Glomerular endothelial cell (primary cell): Measurements from ENCODE around the gene PRPSAP2. TPM values are rescaled to one million over a fixed set of nuclear protein-coding genes. Genes with fewer than 3 reads are reported as not detected.
A peak's percentile ranks its signal among the peaks of the same experiment; 100 is the strongest.
"Not testable (repeated sequence)": the region's sequence is repeated elsewhere in the genome, so short reads cannot be mapped to it uniquely, and the experiment has no call there.

ENCODE experiments used
- DNase-seq: peaks from one replicate; pipeline ENCODE4 v3.0.0-alpha.2; 2011; ENCODE audit warnings: low read depth, low spot score; ENCODE audit errors: extremely low read depth
- total RNA-seq: library from RNA; depleted of rRNA; stranded (reverse); fragments of >200 nt; gene quantifications from 2 replicates; pipeline ENCODE4 v1.2.3, GENCODE V29; 2015

The PRPSAP2 gene, protein sequence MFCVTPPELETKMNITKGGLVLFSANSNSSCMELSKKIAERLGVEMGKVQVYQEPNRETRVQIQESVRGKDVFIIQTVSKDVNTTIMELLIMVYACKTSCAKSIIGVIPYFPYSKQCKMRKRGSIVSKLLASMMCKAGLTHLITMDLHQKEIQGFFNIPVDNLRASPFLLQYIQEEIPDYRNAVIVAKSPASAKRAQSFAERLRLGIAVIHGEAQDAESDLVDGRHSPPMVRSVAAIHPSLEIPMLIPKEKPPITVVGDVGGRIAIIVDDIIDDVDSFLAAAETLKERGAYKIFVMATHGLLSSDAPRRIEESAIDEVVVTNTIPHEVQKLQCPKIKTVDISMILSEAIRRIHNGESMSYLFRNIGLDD
- total RNA-seq, result 23.9 and 30.6 TPM in 2 replicates

DNA sequence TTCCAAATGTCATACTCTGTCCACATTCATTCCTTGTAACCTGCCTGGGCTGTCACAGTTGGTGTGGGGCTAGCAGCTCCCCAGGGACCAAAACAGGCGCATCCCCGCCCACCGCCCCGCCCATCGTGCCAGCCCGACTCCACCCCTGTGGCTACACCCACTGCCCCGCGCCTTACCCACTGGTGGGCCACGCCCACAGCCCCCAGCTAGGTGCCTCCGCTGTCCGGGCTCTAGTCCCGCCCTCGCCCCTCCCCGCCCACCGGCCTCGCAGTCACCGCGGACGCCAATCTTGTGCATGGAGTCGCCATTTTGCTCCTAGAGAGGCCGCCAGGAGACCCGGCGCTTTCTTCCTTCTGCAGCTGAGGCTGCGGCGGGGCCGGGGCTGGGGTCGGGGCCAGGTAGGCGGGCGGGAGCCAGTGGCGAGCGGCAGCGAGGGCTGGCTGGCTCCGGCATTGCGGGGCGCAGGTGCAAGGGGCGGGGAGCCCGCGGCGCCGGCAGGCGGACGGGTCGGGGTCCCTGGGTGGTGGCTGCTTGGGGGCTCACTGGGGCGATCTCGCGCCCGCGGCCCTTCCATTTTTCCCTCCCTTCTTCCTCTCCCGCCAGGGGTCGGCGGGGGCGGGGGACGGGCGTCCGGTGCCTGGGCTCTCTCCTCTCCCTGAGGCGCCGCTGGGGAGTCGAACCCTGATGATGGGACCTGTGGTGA is at the start of gene PRPSAP2:
TSS of gene PRPSAP2 (plus strand) at position 268 of the 703 bp plus-strand sequence. CDS start 7,703 bp downstream, outside the sequence.
- peak; percentile 41 for DNase-seq

DNA sequence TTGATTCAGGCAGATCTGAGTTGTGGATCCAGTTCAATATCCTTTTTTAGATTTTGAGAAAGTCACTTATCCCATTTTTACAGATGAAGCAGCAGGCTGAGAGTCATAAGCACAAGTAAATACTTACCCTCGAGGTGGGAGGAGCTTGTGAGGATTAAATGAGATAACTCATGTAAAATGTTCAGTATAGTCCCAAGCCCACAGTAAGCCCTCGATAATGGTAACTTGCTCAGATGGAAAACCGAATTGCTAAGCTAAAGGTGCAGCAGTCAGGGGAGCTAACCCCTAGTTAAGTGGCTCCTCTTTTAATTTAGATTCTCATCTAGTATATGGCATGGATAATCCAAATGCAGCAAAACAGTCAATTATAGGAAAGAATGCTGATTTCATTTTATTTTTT is 42.0 kb upstream of the PRPSAP2 start:
- not testable (repeated sequence) for DNase-seq

DNA sequence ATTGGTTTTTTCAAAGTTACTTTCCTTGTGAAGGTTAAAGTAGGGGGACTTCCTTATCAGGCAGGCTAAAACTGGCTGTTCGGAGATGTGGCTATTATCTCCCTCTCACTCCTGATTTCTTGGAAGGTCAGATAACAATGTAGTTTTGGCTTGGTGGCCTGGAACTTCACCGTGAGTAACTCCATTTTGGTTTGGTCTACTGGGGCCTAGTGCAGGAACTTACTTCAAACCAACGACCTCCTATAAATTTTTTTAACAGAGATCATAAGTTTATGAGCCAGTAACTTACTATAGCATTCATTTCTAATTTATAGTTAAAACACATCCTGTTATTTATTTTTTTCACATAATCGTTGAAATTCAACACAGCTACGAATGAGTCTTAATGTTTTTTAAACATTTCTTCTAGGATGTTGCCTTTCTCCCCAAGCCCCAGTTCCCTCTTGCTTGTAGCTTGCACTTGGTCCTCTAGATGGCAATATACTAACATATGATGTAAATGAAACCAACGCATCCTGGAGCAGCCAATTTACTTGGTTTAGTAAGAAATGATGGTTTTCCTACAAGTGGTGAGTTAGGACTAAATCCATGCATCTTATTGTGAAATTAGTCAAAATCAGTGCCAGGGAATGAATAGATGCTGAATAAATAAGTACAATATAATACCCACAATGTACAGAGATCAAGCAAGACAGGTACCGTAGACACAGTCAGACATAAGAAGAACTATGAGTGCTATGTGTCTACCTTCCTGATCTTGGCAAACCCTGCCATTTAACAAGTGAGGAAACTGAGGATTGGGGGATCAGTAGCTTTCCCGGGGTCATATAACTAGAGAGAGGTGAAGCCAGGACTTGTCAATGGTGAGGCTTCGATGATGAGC is 41.2 kb upstream of the PRPSAP2 start:
- peak; percentile 39 for DNase-seq

DNA sequence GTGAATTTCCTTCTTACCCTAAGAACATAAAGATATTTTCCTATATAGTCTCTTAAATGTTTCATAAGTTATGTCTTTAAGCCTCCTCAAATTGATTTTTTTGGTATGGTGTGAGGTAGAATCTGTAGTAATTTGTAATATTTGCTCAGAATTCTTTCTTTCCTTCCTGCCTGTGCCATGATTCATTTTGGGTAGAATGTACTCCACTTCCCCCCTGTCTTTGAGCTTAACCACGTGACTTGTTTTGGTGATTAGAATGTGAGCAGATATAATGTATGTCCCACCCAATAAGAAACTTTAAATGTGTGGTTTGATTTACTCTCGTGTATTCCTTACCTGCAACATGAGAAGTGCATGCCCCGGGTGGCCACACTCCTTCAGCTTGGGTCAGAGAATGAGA is 36.5 kb upstream of the PRPSAP2 start:
- DNase-seq, result not testable (repeated sequence)

DNA sequence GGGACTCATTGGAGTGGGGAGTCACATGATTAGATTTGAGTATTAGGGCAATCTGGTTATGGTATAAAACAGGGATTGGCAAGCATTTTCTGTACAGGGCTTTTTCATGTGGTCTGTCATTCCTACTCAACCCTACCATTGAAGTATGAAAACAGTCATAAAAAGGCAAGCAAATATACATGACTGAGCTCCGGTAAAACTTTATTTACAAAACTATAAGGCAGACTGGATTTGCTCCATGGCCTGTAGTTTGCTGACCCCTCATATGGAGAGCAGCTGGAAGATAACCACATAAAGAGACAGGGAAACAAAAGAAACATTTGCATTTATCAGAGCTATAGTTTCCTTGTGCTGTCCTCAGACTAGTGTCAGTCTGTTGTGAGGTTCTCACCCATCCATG is 30.3 kb upstream of the PRPSAP2 start:
- DNase-seq, result not testable (repeated sequence)

DNA sequence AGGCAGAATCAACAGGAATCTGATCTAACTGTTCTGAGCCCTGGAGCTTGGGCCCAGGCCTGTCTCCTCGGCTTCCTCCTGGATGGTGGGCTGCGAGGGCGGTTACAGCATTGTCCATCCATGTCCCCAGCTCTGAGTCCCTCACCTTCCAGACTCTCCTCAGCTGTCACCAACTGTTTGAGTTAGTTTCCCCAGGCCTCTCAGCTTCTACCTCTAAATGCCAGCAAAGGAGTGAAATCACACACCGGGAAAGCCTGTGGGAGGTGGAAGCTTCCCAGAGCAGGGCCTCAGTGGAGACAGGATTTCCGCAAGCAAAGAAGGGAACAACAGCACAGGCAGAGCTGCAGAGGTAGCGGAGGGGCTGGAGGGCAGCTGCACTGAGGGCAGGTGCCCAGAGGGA is 9.4 kb upstream of the PRPSAP2 start:
- no peak for DNase-seq

DNA sequence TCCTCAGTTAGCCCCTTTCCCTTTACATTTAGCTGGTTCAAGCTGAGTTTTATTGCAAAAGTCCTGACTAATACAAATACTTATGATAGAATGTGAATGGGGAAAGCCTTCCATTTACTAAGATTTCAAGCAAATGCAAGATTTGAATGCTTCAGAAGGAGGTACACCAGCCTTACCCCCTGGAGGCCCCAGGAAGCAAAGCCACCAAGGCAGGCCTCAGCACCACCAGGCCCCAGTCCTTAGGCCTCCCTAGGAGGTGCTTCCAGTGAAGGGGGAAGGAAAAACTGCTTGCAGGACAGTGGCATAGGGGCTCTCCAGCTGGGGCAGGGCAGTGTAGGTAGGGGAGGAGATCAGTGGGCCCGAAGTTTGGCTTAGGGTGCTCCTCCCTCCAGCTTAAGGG is 7.3 kb upstream of the PRPSAP2 start:
- no peak for DNase-seq

DNA sequence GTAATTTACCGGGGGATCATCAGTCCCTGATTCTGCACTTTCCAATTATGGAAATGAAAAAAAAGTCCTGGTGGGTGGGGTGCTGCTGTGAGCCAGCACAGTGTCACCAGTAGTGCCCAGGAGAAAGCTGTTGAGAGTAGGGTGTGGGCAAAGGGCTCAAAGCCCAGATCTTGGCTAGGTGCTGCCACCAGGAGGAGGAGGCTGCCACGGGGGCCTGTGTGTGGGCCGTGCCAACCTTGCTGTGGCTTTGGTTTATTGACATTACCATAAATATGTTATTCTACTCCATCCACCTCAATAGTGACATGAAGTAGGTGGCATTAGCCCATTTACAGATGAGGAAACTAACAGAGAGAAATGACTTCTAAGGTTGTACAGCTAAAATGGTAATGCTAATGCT is 6.7 kb upstream of the PRPSAP2 start:
- DNase-seq, result no peak

DNA sequence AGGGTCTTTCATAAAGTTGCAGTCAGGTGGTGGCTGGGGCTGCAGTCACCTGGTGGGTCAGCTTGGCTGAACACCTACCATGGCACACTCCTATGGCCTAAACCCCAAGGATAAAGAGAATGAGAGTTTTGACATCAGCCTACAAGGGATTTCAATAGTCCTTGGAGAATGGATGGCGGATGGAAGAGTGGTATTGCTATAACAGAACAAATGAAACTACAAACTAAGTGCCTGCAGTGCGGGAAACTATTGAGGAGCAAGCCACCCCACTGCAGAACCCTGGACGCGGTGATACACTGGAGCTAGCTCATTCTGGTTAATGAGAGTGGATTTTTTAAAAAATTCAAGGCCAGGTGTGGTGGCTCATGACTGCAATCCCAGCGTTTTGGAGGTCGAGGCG is 3.0 kb upstream of the PRPSAP2 start:
- DNase-seq, result no peak

DNA sequence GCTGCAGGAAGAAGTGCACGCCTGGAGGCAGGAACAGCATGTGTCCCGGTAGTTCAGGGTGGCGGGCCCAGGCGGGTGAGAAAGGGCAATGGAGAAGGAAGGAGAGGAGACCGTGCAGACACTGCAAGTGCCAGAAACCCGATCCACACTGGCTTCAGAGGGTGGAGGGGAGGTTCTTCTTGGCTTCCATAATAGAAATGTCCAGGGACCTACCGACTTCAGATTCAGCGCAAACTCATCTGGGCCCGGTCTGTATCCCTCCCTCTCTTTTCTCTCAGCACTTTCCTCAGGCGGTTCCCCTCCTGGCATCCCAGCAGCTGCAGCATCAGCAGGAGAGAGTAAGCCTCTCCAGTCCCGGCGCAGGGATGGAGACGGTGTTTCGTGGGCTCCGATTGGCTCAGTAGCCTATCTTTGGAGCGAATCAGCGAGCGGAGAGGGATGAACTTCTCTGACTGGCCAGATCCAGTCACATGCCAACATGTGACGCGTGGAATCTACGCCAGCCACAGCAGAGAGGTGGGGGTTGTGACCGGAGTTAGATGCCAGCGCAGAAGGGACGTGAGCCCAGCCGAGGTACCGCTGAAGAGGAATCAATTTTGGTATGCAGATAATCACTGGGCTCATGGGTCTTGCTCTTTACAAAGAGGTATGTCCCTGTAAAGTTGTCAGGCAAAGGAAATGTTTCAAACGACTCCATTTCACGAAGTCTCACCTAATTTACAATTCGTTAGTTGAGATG is 1.9 kb upstream of the PRPSAP2 start:
- peak; percentile 60 for DNase-seq

DNA sequence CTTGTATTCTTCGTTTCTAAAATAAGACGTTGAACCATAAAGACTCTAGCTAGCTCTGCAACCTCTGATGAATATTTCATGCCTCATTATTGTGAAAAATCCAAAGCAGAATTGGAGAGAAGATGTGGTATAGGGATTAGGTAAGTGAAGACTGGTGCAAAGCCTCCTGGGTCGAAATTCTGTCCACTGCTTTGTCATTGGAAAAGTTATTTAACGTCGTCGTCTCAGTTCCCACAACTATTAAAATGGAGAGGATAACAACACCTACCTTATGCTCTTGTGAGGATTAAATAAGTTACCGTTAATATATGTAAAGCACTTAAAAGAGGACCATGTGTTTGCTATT is 1.4 kb upstream of the PRPSAP2 start:
- no peak for DNase-seq

DNA sequence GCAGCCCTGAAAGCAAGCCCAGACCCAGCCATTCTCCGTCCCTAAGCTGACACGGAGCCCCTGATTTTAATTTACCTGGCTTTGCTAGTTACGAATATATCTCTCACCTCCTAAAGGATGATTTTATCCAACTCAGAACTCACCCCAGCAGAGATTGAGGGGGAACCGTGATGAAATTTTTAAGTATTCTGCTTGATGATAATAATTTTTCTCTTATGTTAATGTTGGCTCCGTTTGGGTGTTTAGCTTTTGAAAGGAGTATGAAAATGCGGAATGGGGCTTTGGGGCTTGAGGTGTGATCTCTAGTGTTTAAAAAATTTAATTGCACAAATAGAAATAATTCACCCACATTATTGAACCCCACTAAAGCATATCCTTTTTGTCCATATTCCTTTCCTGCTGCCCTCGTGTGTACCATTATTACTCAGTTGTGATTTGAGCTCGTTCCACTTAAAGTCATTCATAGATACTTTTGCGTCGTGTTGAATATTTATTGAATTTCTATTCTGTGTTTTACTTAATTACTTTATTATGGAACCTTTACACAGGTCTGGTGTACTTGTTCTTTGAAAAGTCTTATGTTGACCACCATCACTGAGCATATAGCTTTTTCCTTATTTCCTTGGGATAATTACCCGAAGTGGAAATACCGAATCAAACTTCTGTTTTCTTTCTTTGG is 775 bp downstream of the PRPSAP2 start:
- no peak for DNase-seq

DNA sequence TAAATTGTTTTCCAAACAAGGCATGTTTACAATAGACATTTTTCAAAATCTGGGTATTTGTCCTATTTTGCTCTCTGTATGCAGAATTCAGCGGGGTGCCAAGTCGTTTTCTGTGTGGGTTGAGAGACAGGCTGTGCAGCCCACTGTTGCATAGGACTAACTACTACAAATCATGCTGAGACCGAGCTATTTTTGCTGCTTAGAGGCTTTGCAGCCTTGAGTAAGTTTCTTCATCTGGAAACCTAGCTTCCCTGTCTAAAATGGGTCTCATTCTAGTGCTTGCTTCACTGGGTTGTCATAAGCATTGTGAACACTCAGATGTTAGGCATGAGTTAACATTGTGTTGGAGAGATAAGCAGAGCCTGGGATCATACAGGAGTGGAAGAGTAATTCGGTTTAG is 1.3 kb downstream of the PRPSAP2 start:
- no peak for DNase-seq

DNA sequence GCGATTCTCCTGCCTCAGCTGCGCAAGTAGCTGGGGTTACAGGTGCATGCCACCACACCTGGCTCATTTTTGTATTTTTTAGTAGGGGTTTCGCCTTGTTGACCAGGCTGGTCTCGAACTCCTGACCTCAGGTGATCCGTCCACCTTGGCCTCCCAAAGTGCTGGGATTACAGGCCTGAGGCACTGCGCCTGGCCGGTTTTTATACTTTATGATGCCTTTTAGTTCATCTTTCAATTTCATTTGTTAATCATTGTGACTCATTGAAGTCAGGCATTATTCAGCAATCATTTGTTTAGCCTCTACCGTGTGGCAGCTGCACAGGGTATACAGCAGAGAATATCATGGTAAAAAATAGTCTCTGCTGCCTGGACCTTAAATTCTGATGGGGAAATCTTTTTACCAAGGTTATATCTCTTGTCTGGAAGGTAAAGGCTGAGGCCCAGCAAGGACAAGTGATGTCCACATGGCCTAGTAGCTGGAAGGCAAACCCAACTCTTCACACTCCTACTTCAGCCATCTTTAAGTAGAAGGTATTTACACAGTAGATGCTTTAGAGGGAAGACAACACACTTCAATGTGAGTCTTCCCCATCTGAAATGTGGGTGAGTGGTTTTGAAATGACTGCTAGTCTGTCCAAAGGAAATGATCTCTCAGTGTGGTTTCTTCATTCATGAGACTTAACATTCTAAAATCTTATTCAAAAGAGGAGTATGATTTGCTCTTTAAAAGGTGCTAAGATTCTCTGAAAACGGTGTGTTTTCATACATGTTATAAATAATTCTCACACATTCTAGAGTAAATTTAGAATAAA is 2.4 kb downstream of the PRPSAP2 start:
- no peak for DNase-seq

DNA sequence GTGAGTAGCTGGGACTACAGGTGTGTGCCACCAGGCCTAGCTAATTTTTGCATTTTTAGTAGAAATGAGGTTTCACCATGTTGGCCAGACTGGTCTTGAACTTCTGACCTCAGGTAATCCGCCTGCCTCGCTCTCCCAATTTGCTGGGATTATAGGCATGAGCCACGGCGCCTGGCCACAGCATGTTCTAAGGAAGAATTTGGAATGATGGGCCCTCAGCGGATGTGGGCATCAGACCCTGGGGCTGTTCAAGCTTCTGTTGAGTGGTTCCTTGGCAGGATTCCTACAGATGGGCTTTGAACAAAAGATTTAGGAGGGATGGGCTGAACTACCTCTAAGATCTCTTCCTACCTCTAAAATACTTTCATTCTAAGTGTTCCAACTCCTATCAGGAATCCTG is 4.1 kb downstream of the PRPSAP2 start:
- no peak for DNase-seq

DNA sequence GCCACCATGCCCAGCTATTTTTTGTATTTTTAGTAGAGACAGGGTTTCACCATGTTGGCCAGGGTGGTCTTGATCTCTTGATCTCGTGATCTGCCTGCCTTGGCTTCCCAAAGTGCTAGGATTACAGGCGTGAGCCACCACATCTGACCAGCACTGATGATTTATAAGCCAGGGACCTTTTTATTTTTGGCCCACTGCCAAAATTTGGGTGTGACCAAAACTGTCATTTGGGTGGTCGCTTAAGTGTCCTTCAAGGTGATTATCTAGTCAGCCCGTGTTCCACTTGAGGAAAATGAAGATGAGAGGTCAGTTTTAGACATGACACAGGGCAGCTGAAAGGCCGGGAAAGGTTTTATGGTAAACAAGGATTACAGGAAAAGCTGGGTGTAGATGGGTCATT is 7.1 kb downstream of the PRPSAP2 start:
- DNase-seq, result not testable (repeated sequence)

DNA sequence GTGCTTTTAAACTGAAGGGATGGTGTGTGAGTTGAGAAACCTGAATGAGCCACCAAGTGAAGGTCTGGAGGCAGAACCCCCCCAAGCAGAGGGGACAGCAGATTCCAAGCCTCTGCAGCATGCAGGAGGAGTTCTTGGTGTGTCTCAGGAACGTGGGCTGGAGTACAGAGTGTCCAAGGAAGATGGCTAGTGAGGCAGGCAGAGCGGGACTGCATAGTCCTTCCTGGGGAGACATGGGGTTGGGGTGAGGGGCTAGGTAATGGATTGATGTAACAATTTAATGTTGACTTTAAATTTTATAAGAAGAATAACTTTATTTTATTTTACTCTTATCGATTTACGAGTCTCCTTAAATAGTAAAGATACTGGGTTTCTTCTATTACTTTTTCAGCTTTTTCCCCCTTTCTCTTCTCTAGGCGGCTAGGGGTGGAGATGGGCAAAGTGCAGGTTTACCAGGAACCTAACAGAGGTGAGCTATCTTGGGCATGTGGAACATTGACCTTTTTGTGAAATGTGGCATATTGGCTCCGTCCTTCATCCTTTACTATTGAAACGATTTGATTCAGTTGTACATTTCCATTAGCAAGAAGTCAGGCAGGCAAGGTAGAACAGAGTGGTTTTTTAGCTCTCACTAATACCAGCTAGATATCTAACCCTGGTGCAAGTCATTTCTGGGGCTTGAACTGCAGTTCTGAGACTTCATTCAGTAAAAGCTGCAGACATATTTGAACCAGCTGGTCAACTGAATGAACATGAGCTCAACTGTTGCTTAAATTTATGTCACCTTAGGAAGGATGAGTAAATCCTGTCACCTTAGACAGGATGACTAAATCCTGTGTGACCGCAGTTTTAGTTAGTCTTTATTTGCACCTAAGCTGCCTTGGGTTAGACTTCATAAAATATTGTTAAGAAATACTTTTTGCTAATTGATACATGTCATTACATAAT is 9.2 kb downstream of the PRPSAP2 start:
- DNase-seq, result no peak

DNA sequence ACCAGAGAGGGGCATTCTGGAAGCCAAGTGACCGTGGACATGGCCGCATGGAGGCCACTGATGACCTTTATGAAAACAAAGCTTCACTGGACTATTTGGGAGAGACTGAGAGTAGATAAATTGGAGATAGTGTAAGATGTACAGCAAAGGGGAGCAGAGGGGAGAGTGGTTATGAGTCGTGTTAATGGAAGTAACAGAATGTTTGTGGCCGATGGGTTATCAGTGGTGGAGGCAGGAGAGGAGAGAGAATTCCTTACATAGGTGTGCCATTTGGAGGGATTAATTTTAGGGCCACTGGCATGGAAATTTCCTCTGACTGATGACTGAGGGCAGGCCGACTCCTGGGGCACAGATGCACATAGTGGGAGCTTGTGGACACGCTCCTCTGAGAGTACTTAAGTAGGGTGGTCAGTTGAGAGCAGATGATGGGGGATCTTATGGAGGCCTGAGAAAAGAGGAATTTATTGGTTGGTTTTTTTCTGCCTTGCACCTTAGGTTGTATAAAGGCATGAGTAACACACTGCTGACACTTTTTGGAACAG is 19.2 kb downstream of the PRPSAP2 start:
- DNase-seq, result no peak
